Measurements from ENCODE around the gene GRM3.

GRCh38 chr7:86818903-86819302 is 175.2 kb downstream of the GRM3 start:
- TF ChIP-seq, protein P1, sequence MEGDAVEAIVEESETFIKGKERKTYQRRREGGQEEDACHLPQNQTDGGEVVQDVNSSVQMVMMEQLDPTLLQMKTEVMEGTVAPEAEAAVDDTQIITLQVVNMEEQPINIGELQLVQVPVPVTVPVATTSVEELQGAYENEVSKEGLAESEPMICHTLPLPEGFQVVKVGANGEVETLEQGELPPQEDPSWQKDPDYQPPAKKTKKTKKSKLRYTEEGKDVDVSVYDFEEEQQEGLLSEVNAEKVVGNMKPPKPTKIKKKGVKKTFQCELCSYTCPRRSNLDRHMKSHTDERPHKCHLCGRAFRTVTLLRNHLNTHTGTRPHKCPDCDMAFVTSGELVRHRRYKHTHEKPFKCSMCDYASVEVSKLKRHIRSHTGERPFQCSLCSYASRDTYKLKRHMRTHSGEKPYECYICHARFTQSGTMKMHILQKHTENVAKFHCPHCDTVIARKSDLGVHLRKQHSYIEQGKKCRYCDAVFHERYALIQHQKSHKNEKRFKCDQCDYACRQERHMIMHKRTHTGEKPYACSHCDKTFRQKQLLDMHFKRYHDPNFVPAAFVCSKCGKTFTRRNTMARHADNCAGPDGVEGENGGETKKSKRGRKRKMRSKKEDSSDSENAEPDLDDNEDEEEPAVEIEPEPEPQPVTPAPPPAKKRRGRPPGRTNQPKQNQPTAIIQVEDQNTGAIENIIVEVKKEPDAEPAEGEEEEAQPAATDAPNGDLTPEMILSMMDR (IDR thresholded peaks at IDR 0.05; ENCODE audit: low read depth, low read length) = no peak
- TF ChIP-seq POLR2A (IDR thresholded peaks at IDR 0.05; ENCODE audit: extremely low read depth, insufficient read length) (no peak), MAX (IDR thresholded peaks at IDR 0.05; ENCODE audit: low read depth, low read length) (no peak), MYC (IDR thresholded peaks at IDR 0.05; ENCODE audit: low read depth, low read length) (no peak)
